ENCODE data around the gene IGSF21.

The IGSF21 gene

DNA sequence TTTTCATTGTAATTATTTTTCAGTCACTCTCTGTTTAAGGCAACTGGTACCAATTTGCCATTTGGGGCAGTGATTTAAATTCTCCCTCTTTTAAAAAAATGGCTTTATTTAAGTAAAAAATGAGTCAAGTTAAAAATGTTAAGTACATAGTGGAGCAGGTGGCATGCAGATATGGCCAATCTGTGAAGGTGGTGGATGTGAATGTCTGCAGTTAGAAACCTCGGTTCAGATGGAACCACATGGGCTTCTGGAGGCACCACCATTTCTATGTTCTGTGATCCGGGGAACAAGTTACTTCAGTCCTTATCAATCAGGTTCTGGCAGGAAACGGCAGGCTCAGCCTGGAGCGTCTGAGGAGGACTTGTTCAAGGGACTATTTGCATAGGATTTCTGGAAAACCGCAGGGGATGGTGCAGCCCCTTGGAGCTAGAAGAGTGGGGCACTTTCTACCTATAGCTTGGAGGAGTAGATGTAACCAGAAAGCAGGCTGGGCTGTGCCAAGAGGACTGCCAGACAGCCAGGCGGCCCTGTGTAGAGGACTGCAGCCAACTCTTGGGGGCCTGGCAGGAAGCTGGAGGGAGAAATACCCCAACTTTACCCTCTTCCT, 12.3 kb downstream of the IGSF21 start:
- no peak for DNase-seq (ENCODE audit: low spot score)

DNA sequence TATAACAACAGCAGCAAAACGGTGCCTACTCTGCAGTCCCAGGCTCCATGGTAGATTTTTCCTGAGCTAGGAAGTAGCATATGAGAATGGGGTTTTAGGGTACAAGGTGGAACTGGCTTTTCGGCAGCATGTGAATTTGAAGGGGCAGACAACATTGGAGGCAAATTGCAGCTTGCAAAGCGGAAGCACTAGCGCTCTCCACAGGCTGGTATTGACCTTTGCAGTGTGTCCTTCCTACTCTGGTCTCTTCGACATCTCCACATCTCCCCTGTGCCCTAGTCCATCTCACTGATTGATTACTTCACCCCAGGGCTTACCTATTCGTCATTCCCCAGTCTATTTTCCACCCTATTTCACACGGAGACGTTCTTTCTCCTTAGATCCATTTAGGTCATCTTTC, 13.0 kb downstream of the IGSF21 start:
- DNase-seq (ENCODE audit: low spot score): no peak

DNA sequence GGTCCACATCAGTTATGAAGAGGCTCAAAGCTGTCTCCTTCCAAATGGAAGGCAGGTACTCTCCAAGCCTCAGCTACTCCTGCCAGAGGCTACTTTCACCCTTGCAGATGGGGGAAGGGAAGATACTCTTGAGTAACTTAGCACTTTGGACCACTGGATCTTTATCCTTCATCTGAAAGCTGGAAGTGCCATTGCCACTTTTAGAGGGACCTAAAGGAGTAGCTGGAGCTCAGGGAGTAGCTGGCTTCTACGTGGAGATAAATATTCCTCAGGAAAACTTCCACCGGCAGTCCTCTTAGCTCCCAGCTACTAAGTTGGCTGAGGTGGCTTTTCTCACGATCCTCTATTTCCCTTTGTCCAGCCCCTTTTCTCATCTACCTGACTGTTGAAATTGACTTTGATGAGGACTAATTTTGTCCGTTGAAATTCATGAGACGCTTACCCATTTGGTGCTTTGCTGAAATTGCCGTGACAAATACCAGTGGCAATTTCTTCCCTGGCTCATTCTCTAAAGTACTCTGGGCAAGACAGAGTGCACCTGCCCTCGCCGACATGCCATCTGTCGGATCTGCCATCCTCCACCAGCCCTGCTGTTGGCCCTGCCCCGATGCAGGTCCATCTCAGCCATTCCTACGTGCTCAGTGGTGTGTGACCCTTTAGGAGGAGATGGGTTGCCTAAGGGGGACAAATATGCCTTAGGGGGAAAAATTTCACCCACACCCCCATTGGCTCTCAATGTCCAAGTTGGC, 13.6 kb downstream of the IGSF21 start:
- DNase-seq (ENCODE audit: low spot score): no peak

DNA sequence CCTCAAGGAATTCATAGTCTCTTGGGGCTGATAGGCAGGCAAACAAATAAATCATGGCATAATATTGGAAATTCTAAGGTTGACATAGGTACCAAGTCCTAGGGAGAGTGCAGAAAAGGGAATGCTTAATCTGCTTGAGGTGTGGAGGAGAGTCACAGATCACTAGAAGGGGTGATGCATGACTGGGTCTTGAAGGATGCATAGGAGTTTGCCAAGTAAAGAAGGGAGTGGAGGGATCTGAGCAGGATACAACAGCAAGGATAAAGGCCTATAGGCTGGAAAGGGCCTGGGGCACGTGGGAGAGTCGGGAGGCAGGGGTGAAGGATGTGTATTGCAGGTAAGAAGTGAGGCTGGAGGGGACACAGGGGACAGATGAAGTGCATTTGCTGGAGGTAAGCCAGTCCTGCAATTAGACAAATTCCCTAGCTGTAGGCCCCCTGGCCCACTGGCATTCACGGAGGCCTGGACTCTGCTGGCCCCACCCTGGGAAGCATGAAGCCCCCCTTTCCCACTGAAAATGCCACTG, 15.9 kb downstream of the IGSF21 start:
- DNase-seq (ENCODE audit: low spot score): no peak

DNA sequence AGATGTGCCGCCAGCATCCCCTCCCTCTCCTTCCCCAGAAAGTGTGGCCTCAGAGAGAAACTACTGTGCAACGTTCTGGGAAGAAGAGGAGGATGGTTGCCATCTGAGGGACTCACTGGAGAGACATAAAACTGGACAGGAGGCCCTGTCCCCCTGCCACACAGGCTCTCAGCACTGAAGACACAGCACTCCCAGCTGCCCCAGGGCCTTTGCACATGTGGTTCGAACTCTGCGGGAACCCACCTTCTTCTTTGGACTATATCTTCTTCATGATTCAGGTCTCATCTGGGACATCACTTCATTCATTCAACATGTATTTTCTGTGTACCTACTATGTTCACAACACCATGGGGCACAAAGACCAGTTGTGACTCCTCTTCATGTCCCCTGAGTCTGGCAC, 17.4 kb downstream of the IGSF21 start:
- DNase-seq (ENCODE audit: low spot score): no peak

DNA sequence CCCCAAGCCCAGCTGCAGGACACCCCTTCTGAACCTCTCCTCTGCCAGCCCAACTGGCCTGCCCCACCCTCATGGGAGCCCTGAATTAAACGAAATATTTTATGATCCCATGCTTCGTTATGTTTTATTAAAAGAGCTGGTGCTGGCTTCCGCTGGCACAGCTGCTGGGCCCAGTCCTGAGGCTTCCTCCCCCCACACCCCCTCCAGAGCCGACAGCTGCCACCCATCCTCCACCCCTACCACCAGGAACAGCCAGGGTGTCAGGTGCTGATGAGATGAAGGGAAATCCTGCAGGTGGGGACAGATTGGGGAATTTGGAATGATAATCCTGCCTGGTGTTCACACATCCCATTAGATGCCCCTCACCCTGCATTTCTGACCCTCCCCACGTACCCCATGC, 19.0 kb downstream of the IGSF21 start:
- no peak for DNase-seq (ENCODE audit: low spot score)

DNA sequence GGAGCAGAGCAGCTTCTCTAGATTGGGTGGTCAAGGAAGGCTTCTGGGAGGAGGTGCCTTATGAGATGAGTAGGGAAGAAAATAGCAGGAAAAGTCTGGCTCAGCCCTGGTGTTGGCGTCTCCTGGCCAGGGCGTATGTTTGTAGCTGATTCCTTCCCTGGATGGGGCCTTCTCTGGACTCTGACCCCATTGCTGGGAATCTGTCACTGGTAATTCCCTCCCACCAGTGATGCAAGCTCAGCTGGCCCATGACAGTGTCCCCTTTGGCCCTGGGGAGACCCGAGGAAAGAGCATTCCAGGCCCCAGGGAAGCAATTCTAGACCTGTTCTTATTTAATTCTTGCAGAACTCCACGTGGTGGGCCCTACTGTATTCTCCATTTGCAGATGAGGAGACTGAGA, 20.7 kb downstream of the IGSF21 start:
- no peak for DNase-seq (ENCODE audit: low spot score)

DNA sequence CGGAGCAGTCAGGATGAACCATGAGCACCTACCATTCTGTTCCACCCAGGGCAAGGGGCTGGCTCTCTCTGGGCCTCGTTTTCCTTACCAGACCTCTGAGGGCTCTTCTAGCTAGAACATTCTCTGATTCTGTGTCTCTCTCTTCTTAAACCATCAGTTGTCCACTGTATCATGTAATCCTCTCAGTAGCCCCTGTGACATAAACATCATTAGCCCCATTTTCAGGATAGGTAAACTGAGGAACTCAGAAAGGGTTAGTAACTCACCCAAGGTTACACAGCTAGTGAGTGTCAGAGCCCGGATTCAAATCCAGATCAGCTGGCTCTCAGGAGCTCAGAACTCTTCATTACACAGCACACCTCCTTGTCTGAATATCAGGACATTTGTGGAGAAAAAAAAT, 22.8 kb downstream of the IGSF21 start:
- DNase-seq (ENCODE audit: low spot score): no peak

DNA sequence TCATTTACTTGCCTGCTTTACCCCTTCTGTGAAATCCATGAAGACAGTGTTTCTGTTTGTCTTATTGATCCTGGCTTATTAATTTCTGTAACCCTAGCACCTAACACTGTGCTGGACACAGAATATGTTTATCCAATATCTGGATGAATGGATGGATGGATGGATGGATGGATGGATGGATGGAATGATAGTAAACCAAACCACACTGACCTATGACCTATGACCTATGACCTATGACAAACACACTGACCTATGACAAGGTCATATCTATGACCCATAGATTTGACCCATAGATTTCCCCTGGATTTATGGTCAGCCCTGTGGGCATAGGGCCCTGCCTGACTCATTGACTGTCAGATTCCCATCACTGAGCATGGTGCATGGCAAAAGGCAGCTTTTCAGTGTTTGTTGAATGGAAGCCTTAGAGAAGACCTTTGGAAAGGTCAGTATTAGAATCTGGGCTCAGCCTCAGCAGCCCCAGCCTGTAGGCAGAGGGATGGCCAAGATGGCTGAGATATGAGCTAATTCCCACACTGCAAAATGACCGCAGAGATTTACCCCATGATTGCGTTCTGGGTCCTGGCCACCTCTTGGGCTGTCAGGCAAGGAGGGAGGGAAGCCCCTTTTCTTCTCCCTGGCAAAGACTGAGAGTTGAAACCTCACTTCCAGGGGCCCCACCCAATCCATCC, 24.6 kb downstream of the IGSF21 start:
- no peak for DNase-seq (ENCODE audit: low spot score)

DNA sequence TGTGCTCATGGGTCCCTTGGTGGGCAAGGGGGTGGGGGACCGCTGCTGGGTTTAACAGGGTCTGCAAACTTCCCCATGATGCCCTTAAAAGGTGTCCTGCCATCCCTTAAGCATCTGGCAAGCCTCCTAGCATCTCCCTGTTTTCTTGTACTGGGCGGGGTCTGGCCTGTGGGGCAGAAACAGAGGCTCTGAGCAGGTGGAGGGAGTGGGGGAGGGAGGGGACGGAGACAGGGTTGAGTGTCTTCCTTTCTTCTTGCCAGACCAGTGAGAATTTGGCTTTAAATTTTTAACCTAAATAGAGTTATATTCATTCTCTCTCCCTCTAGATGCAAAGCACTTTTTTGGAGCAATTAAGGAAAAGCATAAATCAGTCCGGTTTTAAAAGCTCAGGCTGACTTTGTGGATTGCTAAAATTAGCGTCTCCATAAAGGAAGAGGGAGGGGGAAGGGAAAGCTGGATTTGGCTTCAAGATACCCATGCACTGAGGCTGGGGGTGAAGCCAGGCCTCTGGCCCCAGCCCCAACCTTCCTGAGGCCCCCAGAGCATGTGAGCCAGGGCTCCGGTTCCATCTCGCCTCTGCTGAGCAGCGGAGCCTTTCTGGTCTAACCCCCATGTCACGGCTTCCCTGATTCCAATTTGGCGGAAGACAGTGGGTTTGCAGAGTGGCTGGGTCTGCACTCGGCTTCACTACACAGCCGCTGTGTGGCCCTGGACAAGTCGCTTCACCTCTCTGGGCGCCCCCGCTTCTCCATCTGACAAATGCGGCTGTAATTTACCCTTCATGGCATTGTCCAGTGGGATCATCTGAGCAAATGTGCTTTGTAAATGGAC, 25.3 kb downstream of the IGSF21 start:
- DNase-seq (ENCODE audit: low spot score): no peak

DNA sequence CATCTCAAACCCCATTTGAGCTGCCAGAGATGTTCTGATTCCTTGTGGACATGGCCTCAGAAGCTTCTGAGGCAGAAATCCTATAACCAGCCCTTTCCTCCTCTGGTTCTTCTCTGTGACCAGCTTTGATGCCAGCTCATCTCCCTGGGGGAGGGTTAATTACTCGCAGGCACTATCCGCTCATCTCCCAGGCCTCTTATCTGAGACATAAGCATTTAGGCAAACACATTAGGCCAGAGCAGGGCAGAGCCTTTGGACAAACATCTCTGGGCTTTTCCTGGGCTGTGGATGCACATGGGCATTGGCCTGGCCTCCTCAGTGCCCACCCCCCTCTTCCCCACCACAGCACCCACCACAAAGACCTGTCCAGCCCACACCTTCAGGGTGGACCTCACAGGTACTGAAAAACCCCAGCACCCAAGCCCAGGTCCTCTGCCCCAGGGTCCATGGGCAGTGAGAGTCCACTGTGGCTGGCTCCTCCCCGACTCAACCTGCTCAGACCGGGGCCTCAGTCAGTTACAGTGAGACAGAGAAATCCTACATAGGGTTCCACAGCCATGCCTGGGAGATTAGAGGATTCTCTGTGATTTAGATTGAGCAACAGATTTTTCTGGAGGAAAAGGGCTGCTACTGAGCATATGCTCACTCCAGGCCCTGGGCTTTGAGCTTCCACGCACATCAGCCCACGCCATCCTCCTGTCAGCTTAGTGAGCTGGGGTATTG, 26.9 kb downstream of the IGSF21 start:
- no peak for DNase-seq (ENCODE audit: low spot score)

DNA sequence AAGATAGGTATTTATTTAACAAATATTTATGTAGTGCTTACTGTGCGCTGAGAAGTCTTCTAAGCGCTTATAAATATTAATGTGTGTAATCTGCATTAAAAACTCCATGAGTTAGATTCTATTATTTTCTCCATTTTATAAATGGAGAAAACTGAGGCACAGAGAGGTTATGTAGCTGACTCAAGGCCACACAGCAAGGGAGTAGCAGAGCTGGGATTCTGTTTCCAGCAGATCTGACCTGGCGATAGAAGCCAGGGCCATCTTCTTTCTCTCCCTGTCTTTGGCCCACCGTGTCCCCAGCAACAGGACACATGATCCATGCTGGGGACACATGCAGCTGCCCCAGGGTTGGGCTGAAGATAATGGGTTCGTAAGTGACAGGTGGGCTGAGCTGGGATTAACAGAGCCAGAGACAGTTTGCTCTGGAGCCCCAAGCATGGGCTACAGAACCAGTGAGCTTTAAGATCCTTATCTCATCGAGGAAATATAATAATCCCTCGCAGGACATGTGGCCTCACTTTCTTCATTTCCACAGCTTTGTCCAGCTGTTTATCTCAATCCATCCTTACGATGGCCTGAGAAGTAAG, 30.3 kb downstream of the IGSF21 start:
- no peak for DNase-seq (ENCODE audit: low spot score)

DNA sequence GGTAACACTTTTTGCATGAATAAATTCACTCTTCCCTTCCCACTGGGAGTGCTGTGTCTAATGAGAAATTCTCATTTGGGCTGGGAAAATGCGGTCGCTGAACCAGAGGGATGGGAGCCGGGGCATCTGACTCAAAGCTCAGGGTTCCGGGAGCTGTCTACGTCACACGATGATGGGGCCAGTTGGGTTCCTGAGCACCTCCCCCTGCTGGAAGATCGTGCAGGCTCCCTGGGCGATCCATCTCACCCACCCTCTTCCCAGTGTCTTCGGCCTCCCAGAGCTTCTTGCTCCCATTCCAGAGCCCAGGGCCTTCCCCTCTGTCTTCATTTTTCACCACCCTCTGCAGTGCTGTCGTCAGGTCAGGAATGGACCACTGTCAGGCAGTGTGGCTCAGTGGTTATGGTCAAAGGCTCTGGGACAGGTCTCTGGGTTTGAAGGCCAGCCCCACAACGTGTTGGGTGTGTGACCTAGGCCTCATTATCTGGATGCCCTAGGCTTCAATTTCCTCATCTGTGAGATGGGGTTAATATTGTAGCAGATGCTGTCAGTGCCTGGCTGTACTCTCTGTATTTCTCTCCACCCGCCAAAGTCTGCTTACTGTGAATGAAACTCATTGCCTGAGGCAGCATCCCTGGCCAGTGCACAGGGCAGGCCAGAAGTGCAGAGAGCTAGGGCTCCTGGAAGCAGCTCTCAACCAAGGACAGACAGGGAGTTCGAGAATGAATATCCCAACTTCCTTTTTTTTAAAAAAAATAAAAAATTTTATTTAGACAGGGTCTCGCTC, 31.8 kb downstream of the IGSF21 start:
- DNase-seq (ENCODE audit: low spot score): no peak

DNA sequence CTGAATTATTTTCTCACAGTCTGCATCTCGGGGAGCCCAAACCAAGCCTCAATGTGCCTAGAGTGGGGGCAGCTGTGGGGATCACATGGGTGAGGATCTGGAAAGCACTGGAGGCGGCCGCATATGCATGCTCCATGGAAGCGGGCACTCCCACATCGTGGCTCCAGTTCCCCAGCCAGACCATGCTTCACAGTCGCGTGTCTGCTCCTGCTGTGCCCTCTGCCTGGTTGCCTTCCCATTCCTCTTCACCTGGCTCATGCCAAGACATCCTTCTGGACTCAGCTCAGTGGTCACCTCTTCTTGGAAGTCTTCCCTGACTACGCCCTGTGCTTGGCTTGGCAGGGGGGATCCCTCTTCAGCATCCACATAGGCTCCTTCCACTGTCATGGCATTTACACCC, 32.8 kb downstream of the IGSF21 start:
- no peak for DNase-seq (ENCODE audit: low spot score)

DNA sequence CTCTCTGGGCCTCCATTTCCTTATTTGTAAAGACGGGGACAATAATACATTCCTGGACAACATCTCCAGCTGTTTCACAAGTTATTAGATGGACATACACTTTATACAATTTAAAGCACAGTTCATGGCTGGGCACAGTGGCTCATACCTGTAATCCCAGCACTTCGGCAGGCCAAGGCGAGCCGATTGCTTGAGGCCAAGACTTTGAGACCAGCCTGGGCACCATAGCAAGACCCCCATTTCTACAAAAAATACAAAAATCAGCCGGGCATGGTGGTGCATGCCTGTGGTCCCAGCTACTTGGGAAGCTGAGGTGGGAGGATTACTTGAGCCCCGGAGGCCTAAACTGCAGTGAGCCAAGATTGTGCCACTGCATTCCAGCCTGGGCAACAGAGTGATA, 34.1 kb downstream of the IGSF21 start:
- DNase-seq (ENCODE audit: low spot score): no peak

DNA sequence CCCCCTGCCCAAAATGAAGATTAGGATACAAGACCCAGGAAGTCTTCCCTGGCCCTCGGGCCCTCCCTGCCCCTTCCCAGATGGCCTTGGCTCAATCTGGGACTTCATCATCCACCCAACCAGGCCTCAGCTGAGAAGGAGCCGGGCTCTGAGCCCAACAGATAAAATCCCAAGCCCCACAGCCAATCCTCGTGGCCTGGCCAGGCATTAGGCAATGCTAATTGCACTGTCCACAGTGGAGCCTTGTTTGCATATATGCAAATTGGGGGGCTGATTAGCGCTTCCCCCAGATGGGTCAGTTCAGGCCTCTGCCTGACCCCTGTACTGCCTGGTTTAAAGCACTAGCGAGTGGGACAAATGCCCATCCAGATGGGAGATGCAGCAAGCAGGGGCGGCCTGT, 34.9 kb downstream of the IGSF21 start:
- DNase-seq (ENCODE audit: low spot score): no peak

DNA sequence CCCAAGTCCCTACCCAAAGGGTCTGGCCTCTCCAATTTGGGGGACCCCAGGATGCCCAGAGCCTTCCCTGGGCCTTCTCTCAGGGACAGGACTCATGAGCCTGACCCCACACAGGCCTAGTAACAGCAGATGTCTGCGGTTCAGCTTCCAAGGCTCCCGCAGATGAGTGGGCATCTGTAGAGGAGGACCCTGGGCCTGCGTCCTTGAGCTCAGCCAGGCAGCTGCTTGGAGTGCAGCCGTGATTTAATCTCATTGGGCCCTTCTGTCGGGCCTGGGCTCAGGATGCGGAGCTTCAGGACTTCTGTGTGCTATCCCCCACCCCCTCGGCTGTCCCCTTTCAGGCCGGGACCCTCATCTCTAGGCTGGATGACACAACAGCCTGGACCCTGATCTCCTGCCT, 35.4 kb downstream of the IGSF21 start:
- no peak for DNase-seq (ENCODE audit: low spot score)

DNA sequence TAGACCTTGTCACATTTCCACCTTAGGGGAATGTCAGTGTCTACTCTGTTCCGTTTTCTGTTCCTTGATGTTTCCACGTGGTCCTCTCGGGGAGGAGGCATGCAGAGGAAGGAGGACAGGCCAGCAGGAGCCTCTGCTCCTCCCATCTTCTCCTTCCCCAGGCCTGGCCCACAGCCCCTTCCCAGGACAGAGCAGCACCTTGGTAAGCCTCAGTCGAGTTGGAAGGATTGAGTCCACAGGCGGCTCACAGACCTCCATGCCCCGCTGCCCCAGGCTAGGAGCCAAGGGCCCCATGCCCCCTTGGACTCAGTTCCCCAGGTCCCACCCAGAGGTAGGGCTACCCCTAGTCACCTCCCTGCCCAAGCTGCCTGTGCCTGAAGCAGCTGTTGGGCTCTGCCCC, 36.5 kb downstream of the IGSF21 start:
- DNase-seq (ENCODE audit: low spot score): no peak

DNA sequence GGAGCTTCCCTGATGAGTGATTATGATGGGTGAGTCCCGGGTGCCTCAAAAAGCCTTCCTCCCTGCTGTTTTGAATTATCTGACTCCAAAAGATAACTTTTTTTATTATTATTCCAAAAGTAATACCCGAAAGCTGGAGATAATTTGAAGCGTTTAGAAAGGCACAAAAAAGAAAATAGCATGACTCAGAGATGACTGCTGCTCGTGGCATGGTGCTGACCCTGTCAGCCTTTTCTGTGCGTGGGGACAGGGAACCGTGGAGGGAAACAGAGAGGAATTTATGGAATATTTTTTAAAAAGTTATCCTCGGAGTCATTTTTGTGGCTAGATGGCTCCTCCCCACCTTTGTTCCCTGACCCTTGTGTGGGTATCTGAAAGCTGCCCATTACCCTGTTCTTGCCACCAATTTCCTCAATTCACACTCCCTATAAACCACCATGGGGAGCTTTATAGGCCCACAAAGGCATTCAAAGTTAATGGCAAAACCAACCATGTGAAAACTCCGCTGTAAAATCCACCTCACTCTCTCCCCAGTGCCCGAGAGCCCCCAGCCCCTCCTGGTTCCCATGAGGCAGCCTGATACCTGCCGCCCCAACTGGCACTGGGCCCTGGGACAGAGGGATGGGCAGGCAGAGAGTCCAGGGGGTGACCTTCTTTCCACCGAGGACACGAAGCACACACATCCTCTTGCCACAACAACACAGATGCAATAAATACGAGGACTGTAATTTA, 37.5 kb downstream of the IGSF21 start:
- no peak for DNase-seq (ENCODE audit: low spot score)

All from SW480 (cell line).